Tibial nerve (tissue), 4 donors: ENCODE measurements around the gene CDKN2B. TPM values are rescaled to one million over a fixed set of nuclear protein-coding genes. Genes with fewer than 3 reads are reported as not detected.

ENCODE experiments used
- DNase-seq, 2 donors: peaks; one replicate each; pipeline ENCODE4 v3.0.0-alpha.2; 2019; ENCODE audit warnings: low spot score in 2 of 2
- H3K27ac ChIP-seq, 4 donors: fragments of 200-600 bp; sonication (generic) in 3 of 4; one replicate each; pipeline ENCODE4 v1.5.1; 2017 to 2019; ENCODE audit warnings: mild to moderate bottlenecking in 1 of 4
- H3K27me3 ChIP-seq, 2 donors: fragments of 200-600 bp; sonication (generic) in 1 of 2; one replicate each; pipeline versions ENCODE4 v1.5.1 to v1.6.0; 2017 to 2019
- H3K36me3 ChIP-seq, 3 donors: fragments of 200-600 bp; sonication (generic); one replicate each; pipeline ENCODE4 v1.5.1; 2018 to 2019
- H3K4me1 ChIP-seq, 4 donors: fragments of 200-600 bp; sonication (generic) in 3 of 4; one replicate each; pipeline ENCODE4 v1.5.1; 2017 to 2019
- H3K4me3 ChIP-seq, 4 donors: fragments of 200-600 bp; sonication (generic) in 3 of 4; one replicate each; pipeline ENCODE4 v1.5.1; 2017 to 2019; ENCODE audit warnings: mild to moderate bottlenecking in 1 of 4, moderate library complexity in 1 of 4
- H3K9me3 ChIP-seq, 4 donors: fragments of 200-600 bp; sonication (generic) in 3 of 4; one replicate each; pipeline ENCODE4 v1.5.1; 2017 to 2019
- CTCF ChIP-seq, 5 experiments: fragments of 200-600 bp in 3 of 5; fragments of 450-650 bp in 2 of 5; sonication (generic) in 3 of 5; IDR thresholded peaks; one replicate each; pipeline ENCODE4 v1.5.1; 2016 to 2019; ENCODE audit warnings: antibody characterized with exemption in 5 of 5, mild to moderate bottlenecking in 3 of 5, moderate library complexity in 2 of 5
- EP300 ChIP-seq, 2 donors: sonication (generic); formaldehyde crosslinking; IDR thresholded peaks; one replicate each; pipeline ENCODE4 v1.6.1; 2017; ENCODE audit warnings: antibody characterized with exemption in 2 of 2, mild to moderate bottlenecking in 1 of 2
- POLR2A ChIP-seq, 2 donors: fragments of 450-650 bp; IDR thresholded peaks; one replicate each; pipeline ENCODE4 v1.6.1; 2017; ENCODE audit warnings: antibody characterized with exemption in 2 of 2, mild to moderate bottlenecking in 2 of 2, moderate library complexity in 2 of 2
- WGBS, 2 donors: methylation state at CpG; one replicate each; pipeline ENCODE4 v1.1.5; 2018; 5-methylcytosine and 5-hydroxymethylcytosine counted together
- total RNA-seq, 4 donors: library from RNA; depleted of rRNA; stranded (reverse); fragments of >200 nt; gene quantifications; one replicate each; pipeline ENCODE4 v1.1.0, GENCODE V29; 2016

The CDKN2B gene
- total RNA-seq, 4 donors from 2014 or later: 18.2 to 33.1 (median 27.6) TPM

DNA sequence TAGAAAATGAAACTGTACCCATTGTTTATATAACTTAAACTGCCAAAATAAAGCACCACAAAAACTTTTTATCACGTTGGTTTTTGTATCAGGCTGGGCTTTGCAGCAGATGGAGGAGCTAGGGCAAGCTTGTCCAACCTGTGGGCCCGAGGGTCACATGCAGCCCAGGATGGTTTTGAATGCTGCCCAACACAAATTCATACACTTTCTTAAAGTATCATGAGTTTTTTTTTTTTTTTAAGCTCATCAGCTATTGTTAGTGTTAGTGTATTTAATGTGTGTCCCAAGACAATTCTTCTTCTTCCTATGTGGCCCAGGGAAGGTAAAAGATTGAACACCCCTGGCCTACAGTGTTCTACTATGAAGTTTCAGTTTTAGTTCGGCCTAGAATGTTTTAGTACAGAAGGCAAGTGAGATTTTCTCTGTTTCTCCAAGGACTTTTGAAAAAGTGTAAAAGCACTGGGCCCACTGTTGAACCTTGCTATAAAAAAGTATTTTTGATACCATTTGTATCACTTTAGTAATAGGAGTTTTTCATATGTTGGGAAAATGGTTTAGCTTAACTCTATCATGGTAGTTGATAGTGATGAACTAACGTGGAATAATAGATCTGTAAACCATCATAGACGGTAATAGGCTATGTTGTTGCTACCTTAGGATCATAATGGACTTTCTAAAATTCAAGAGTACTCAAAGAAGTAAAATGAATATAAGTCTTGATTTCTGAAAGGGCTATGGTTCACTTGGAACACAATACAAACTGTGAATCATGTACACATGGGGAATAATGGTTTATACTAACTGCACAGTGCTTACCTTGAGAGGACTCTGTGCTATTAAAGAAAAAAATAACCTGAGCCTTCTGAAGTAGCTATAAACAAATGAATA lies 17.8 kb downstream of the CDKN2B start:
- Histone ChIP-seq H3K4me3 (no peak overlapping the region), H3K9me3 (no peaks in the 10 kb centered on the region), H3K27me3 (peaks cover 0 to 71% of the 10 kb centered on the region in 2 donors), H3K36me3 (no peaks in the 10 kb centered on the region), H3K4me1 (peaks cover 0 to 25% (median 5%) of the 10 kb centered on the region in 4 donors), H3K27ac (no peak overlapping the region)
- 91% methylated on average over 5 of the region's 5 CpGs for WGBS, 2 donors
- TF ChIP-seq POLR2A (IDR thresholded peaks at IDR 0.05) (no peak), EP300 (IDR thresholded peaks at IDR 0.05) (no peak), CTCF (IDR thresholded peaks at IDR 0.05) (no peak)
- no peak for DNase-seq

- Histone ChIP-seq H3K4me1 (peaks cover 0 to 19% (median 5%) of the 10 kb centered on the region in 4 donors), H3K27ac (no peak overlapping the region), H3K27me3 (peaks cover 0 to 88% of the 10 kb centered on the region in 2 donors), H3K4me3 (no peak overlapping the region), H3K9me3 (no peaks in the 10 kb centered on the region), H3K36me3 (no peaks in the 10 kb centered on the region)
- no peak for DNase-seq
- TF ChIP-seq CTCF (IDR thresholded peaks at IDR 0.05): no peak
- TF ChIP-seq EP300 (IDR thresholded peaks at IDR 0.05): no peak
- TF ChIP-seq POLR2A (IDR thresholded peaks at IDR 0.05): no peak
- WGBS, 2 donors: 21 to 22% methylated on average over 35 of the region's 35 CpGs
Measured at GRCh38 chr9:21989440-21990189, 19.5 kb downstream of the CDKN2B start.

- Histone ChIP-seq H3K27me3 (peaks cover 0 to 86% of the 10 kb centered on the region in 2 donors), H3K27ac (no peak overlapping the region), H3K4me1 (peaks cover 0 to 8% (median under 1%) of the 10 kb centered on the region in 4 donors), H3K9me3 (no peaks in the 10 kb centered on the region), H3K4me3 (no peak overlapping the region), H3K36me3 (no peaks in the 10 kb centered on the region)
- WGBS, 2 donors: 43 to 45% methylated on average over 9 of the region's 9 CpGs
- TF ChIP-seq EP300 (IDR thresholded peaks at IDR 0.05): no peak
- no peak for TF ChIP-seq POLR2A (IDR thresholded peaks at IDR 0.05)
- TF ChIP-seq CTCF (IDR thresholded peaks at IDR 0.05): no peak
- DNase-seq: no peak
Measured at GRCh38 chr9:21988056-21988990, 20.8 kb downstream of the CDKN2B start.

DNA sequence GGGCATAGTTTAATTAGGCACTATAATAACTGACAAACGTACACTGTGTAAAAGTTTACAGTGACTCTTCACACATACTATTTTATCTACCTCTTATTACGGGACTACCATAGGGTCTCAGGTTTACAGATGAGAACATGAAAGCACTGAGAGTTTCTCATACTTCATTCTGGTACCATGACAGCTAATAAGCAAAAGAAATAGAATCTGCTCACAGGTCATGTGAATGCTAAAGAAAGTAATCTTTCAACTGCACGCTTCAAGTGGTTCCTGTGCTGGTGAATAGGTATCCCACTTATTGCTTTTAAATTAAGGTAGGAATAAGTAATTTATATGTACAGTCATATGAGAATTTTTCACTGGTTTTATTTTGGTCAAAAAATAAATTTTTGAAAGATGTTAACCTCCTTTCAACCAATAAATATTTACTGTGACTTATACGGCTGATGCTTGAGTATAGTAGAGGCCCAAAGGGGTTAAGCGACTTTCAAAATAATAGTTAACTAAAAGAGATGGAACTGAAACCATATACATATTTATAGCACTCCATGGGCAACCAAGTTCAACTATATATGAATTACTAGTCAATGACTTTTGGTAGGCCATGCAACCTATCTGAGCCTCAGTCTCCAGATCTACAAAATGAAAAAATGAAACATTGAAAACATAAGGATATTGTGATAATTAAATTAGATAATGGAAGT lies 23.0 kb downstream of the CDKN2B start:
- no peaks in the 10 kb centered on the region for H3K36me3 ChIP-seq
- no peak for TF ChIP-seq POLR2A (IDR thresholded peaks at IDR 0.05)
- no peak for TF ChIP-seq EP300 (IDR thresholded peaks at IDR 0.05)
- no peak for TF ChIP-seq CTCF (IDR thresholded peaks at IDR 0.05)
- H3K27ac ChIP-seq: no peak overlapping the region
- no peak overlapping the region for H3K4me3 ChIP-seq
- peaks cover 0 to 8% (median 0%) of the 10 kb centered on the region in 4 donors for H3K4me1 ChIP-seq
- DNase-seq: no peak
- H3K27me3 ChIP-seq: peaks cover 0 to 89% of the 10 kb centered on the region in 2 donors
- WGBS, 2 donors: 74 to 76% methylated on average over 5 of the region's 5 CpGs
- H3K9me3 ChIP-seq: no peaks in the 10 kb centered on the region
